Endothelial cell of umbilical vein (primary cell): ENCODE measurements around the gene ASB2. TPM values are rescaled to one million over a fixed set of nuclear protein-coding genes. Genes with fewer than 3 reads are reported as not detected.

Source experiments
- BruUV-seq: library from RNA; stranded (reverse); fragments of 400-500 nt; replicated peaks from 2 replicates; lab custom pipeline; 2021; lab: Mats Ljungman, UMichigan
- CTCF ChIA-PET: fragments of 300-600, 350-600 bp; sonication (Branson Sonifier 250); formaldehyde crosslinking; loops from one replicate; lab custom pipeline; 2021; ENCODE audit warnings: antibody characterized with exemption, inconsistent platforms; lab: Charles Lee
- POLR2A ChIA-PET: fragments of 300-600, 350-600 bp; sonication (Branson Sonifier 250); formaldehyde crosslinking; loops from one replicate; lab custom pipeline; 2021; ENCODE audit warnings: antibody characterized with exemption, inconsistent platforms; lab: Charles Lee
- DNase-seq: peaks from one replicate; pipeline ENCODE4 v3.0.0-alpha.2; 2011; ENCODE audit warnings: low read depth, low spot score
- FAIRE-seq: peaks from 2 replicates; lab custom pipeline; 2011; peaks lifted over from hg19 to GRCh38; lab: Jason Lieb, UNC
- H2AFZ ChIP-seq: 2 replicates; pipeline ENCODE4 v1.6.0; 2012; ENCODE audit warnings: low read depth, low read length, control low read depth, inconsistent platforms
- H3K27ac ChIP-seq: 2 replicates; pipeline ENCODE4 v1.5.1; 2011; ENCODE audit warnings: low read depth, mild to moderate bottlenecking, control low read depth, low read length, moderate library complexity; ENCODE audit not compliant: insufficient read depth
- H3K27me3 ChIP-seq, 2 experiments: 2 replicates each; pipeline versions ENCODE4 v1.6.0 to v1.6.1; 2011; ENCODE audit warnings: low read length in 2 of 2, mixed read lengths in 1 of 2; ENCODE audit not compliant: control insufficient read depth in 2 of 2, insufficient read depth in 2 of 2
- H3K36me3 ChIP-seq, 2 experiments: 2 replicates in 1 of 2; 3 replicates in 1 of 2; pipeline ENCODE4 v1.5.1; 2011; ENCODE audit warnings: low read length in 2 of 2, mild to moderate bottlenecking in 1 of 2, moderate library complexity in 1 of 2; ENCODE audit not compliant: control insufficient read depth in 2 of 2, insufficient read depth in 2 of 2; ENCODE audit errors: extremely low read depth in 1 of 2
- H3K4me1 ChIP-seq: 3 replicates; pipeline ENCODE4 v1.5.1; 2011; ENCODE audit warnings: mild to moderate bottlenecking, low read length; ENCODE audit not compliant: control insufficient read depth, insufficient read depth; ENCODE audit errors: extremely low read depth
- H3K4me2 ChIP-seq: 2 replicates; pipeline ENCODE4 v1.6.1; 2011; ENCODE audit warnings: low read length, control low read depth, mixed read lengths; ENCODE audit not compliant: insufficient read depth
- H3K4me3 ChIP-seq, 3 experiments: fragments of 200-600 bp in 1 of 3; sonication (generic), shearing (Covaris generic) in 1 of 3; replicated peaks in 1 of 3; 2 replicates each; pipeline ENCODE4 v1.5.1; 2011 to 2016; ENCODE audit warnings: control low read depth in 3 of 3, low read length in 3 of 3, mild to moderate bottlenecking in 2 of 3, inconsistent platforms in 1 of 3, low read depth in 1 of 3, moderate library complexity in 1 of 3; ENCODE audit not compliant: insufficient read depth in 1 of 3
- H3K79me2 ChIP-seq: 2 replicates; pipeline ENCODE4 v1.6.0; 2012; ENCODE audit warnings: low read length, inconsistent platforms; ENCODE audit not compliant: control insufficient read depth, insufficient read depth
- H3K9ac ChIP-seq: replicated peaks from 2 replicates; pipeline ENCODE3; 2011; ENCODE audit warnings: low read length, control low read depth; ENCODE audit not compliant: insufficient read depth; ENCODE audit errors: extremely low read depth
- H3K9me1 ChIP-seq: replicated peaks from 3 replicates; pipeline ENCODE4 v1.6.0; 2011; ENCODE audit warnings: mild to moderate bottlenecking, low read length; ENCODE audit not compliant: control insufficient read depth, insufficient read depth; ENCODE audit errors: extremely low read depth
- H3K9me3 ChIP-seq: replicated peaks from 2 replicates; pipeline ENCODE4 v1.5.1; 2012; ENCODE audit warnings: low read length, inconsistent platforms; ENCODE audit not compliant: control insufficient read depth, insufficient read depth
- H4K20me1 ChIP-seq: replicated peaks from 2 replicates; pipeline ENCODE3; 2011; ENCODE audit warnings: mild to moderate bottlenecking, low read length; ENCODE audit not compliant: control insufficient read depth, insufficient read depth; ENCODE audit errors: extremely low read depth
- CTCF ChIP-seq, 2 donors: IDR thresholded peaks; 1 replicate in 1 of 2; 2 replicates in 1 of 2; pipeline ENCODE4 v1.5.1; 2011; ENCODE audit warnings: low read length in 2 of 2, mild to moderate bottlenecking in 2 of 2, moderate library complexity in 2 of 2, control low read depth in 1 of 2, inconsistent platforms in 1 of 2, low read depth in 1 of 2; ENCODE audit not compliant: insufficient read depth in 1 of 2; ENCODE audit errors: extremely low read depth in 1 of 2
- EZH2 ChIP-seq: IDR thresholded peaks from 2 replicates; pipeline ENCODE4 v1.6.1; 2012; ENCODE audit warnings: borderline replicate concordance, low read depth, mild to moderate bottlenecking, moderate library complexity, low read length, inconsistent platforms; ENCODE audit not compliant: severe bottlenecking
- FOS ChIP-seq: IDR thresholded peaks from 2 replicates; pipeline ENCODE4 v1.6.1; 2011; ENCODE audit warnings: mild to moderate bottlenecking, low read length, moderate library complexity, borderline replicate concordance; ENCODE audit not compliant: insufficient read depth
- GATA2 ChIP-seq: IDR thresholded peaks from 2 replicates; pipeline ENCODE4 v1.7.0; 2011; ENCODE audit warnings: low read depth, mild to moderate bottlenecking, moderate library complexity, mixed read lengths, low read length; ENCODE audit not compliant: insufficient read length, insufficient read depth
- JUN ChIP-seq: IDR thresholded peaks from 2 replicates; pipeline ENCODE4 v1.6.1; 2011; ENCODE audit warnings: borderline replicate concordance, low read depth; ENCODE audit not compliant: insufficient read length, insufficient read depth
- dilution Hi-C: fragments of 300-500 bp; cut with MboI; formaldehyde crosslinking; loops from one replicate; pipeline ENCODE4 v1.15.0; 2019; ENCODE audit warnings: low sequenced_read_pairs; ENCODE audit not compliant: extremely low pct_ligation_motif_present
- intact Hi-C: fragments of 100-400 bp; cut with micrococcal nuclease; formaldehyde crosslinking; loops from one replicate; pipeline ENCODE4 v1.10.0; 2022
- polyA plus RNA-seq, 4 experiments: library from polyadenylated mRNA; depleted of rRNA in 3 of 4; stranded (reverse) in 3 of 4; unstranded in 1 of 4; fragments of >200 nt; gene quantifications; 2 replicates each; pipeline versions ENCODE4 v1.2.1 to v1.2.3, GENCODE V29; 2011 to 2012; ENCODE audit warnings: missing spikeins in 1 of 4
- total RNA-seq: library from RNA; stranded (reverse); gene quantifications from 2 replicates; pipeline ENCODE4 v1.2.3, GENCODE V29; 2021
- TF ChIP-seq, protein P1 (sequence below): IDR thresholded peaks from 2 replicates; pipeline ENCODE4 v1.6.1; 2011; ENCODE audit not compliant: insufficient read depth, insufficient read length

The ASB2 gene
- total and polyA plus RNA-seq, 2 donors (not counting 3 experiments of a cell fraction or from before 2014, with no cell fraction given), result not detected

GRCh38 chr14:93929657-93930056 is 46.7 kb downstream of the ASB2 start:
- FAIRE-seq (no peak), DNase-seq (no peak)
- Histone ChIP-seq H3K4me1 (no peaks in the 10 kb centered on the region), H3K36me3 (no peaks in the 10 kb centered on the region), H3K9me1 (no peaks in the 10 kb centered on the region), H3K27me3 (no peaks in the 10 kb centered on the region), H3K27ac (no peak overlapping the region), H2AFZ (no peak overlapping the region), H3K4me2 (no peak overlapping the region), H3K9ac (no peak overlapping the region), H4K20me1 (no peaks in the 10 kb centered on the region), H3K79me2 (no peaks in the 10 kb centered on the region), H3K4me3 (no peak overlapping the region), H3K9me3 (no peaks in the 10 kb centered on the region)
- TF ChIP-seq CTCF (IDR thresholded peaks at IDR 0.05; ENCODE audit: extremely low read depth in 1 of 2, insufficient read depth in 1 of 2, low read depth in 1 of 2, low read length in 2 of 2) (no peak), GATA2 (no peak), FOS (no peak), JUN (no peak), EZH2 (no peak)
- TF ChIP-seq, protein P1, sequence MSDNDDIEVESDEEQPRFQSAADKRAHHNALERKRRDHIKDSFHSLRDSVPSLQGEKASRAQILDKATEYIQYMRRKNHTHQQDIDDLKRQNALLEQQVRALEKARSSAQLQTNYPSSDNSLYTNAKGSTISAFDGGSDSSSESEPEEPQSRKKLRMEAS, result no peak
- POLR2A ChIA-PET, result no interaction called here
- intact Hi-C loops (no loop called here), dilution Hi-C loops (no loop called here)
- no TSS peak for BruUV-seq
- CTCF ChIA-PET, result no interaction called here
